Naive thymus-derived CD8-positive, alpha-beta T cell (primary cell): Measurements from ENCODE around the gene TNIP1. TPM values are rescaled to one million over a fixed set of nuclear protein-coding genes. Genes with fewer than 3 reads are reported as not detected.
A peak's percentile ranks its signal among the peaks of the same experiment; 100 is the strongest.

ENCODE experiments used
- ATAC-seq, 2 donors: fragments of 150-1000 bp; cut with Tn5 transposase in 1 of 2; sonication (Bioruptor Pico), chemical (Tn5 transposase) in 1 of 2; 1 replicate in 1 of 2; 2 replicates in 1 of 2; pipeline ENCODE4 v1.10.0; 2021; ENCODE audit warnings: mild to moderate bottlenecking in 2 of 2, moderate library complexity in 2 of 2
- POLR2A ChIA-PET: fragments of 350-600 bp; sonication (Branson Sonifier 250); formaldehyde crosslinking; loops from one replicate; lab custom pipeline; 2021; ENCODE audit warnings: antibody characterized with exemption; lab: Charles Lee
- DNase-seq, 10 donors: peaks; one replicate each; pipeline versions ENCODE4 v3.0.0 to v3.0.0-alpha.2; 2020 to 2022
- H3K27ac Mint-ChIP-seq, 10 donors: one replicate each; pipeline ENCODE4 v1.8.0; 2020 to 2022; ENCODE audit warnings: mild to moderate bottlenecking in 10 of 10, mixed read lengths in 10 of 10, moderate library complexity in 4 of 10, inconsistent platforms in 1 of 10
- H3K27me3 Mint-ChIP-seq, 5 donors: one replicate each; pipeline ENCODE4 v1.8.0; 2021 to 2022; ENCODE audit warnings: mixed read lengths in 5 of 5
- H3K36me3 Mint-ChIP-seq, 3 donors: one replicate each; pipeline ENCODE4 v1.8.0; 2020 to 2022; ENCODE audit warnings: mixed read lengths in 3 of 3, mild to moderate bottlenecking in 2 of 3, inconsistent platforms in 1 of 3
- H3K4me1 Mint-ChIP-seq, 4 donors: one replicate each; pipeline ENCODE4 v1.8.0; 2021 to 2022; ENCODE audit warnings: mixed read lengths in 4 of 4
- H3K4me3 Mint-ChIP-seq, 10 donors: one replicate each; pipeline ENCODE4 v1.8.0; 2020 to 2022; ENCODE audit warnings: mild to moderate bottlenecking in 10 of 10, mixed read lengths in 10 of 10, moderate library complexity in 6 of 10, inconsistent platforms in 1 of 10
- H3K9me3 Mint-ChIP-seq, 9 donors: one replicate each; pipeline ENCODE4 v1.8.0; 2020 to 2022; ENCODE audit warnings: mixed read lengths in 9 of 9, mild to moderate bottlenecking in 3 of 9, inconsistent platforms in 1 of 9, moderate library complexity in 1 of 9
- polyA plus RNA-seq, 3 donors: library from polyadenylated mRNA; unstranded; fragments of 300-500 nt; fragmentation: Illumina TruSeq; gene quantifications; one replicate each; pipeline ENCODE4 v1.2.3, GENCODE V29; 2021
- total RNA-seq, 8 experiments: library from RNA in 2 of 8; stranded (reverse) in 2 of 8; gene quantifications; one replicate each; pipeline ENCODE4 v1.2.3 and lab custom pipeline; 2021 to 2026

The TNIP1 gene
- total and polyA plus RNA-seq, 5 experiments from 2014 or later: 25.6 to 140 (median 37.5) TPM

- H3K27ac Mint-ChIP-seq: peak overlapping the region; percentile 68 to 92 (median 85)
- DNase-seq (no peak), ATAC-seq (peak; percentile 2 to 36)
- H3K36me3 Mint-ChIP-seq: no peaks in the 10 kb centered on the region
- no peaks in the 10 kb centered on the region for H3K9me3 Mint-ChIP-seq
- POLR2A ChIA-PET: interaction anchor here (0.9 to 1.3 kb wide), 3 partner anchors 10 to 13 kb away, joined by 3 to 6 read pairs (median 5); partner anchors contain the start of gene TNIP1
- H3K4me1 Mint-ChIP-seq: peaks cover 28 to 71% (median 68%) of the 10 kb centered on the region in 4 donors
- peak overlapping the region in 8 of 10 donors; percentile 14 to 70 (median 47) for H3K4me3 Mint-ChIP-seq
- H3K27me3 Mint-ChIP-seq: no peaks in the 10 kb centered on the region
These were observed 12.6 kb upstream of the TNIP1 start for GRCh38 chr5:151093476-151093889.

DNA sequence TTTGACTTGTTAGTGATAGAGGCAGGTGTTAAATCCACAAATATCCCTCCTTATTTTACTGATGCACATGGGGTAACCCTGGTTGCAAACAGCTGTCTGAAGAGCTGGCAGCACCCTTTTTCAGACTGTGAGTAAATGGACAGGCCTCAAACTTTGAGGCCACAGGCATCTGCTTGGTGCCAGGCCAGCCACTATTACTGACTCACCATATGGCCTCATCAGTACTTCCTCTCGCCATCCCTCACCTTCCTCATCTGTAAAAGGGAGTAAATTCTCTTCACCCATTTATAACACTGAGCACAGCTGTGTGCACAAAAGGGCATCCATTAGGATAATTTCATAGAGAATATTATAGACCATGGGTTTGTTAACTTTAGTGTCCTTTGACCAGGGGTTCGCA lies 11.9 kb upstream of the TNIP1 start:
- peak overlapping the region in 1 of 10 donors; percentile 25 for H3K4me3 Mint-ChIP-seq
- POLR2A ChIA-PET: interaction anchor here (0.6 to 1.3 kb wide), 5 partner anchors 9 to 662 kb away, joined by 3 to 6 read pairs (median 4); partner anchors contain the start of gene TNIP1
- peaks cover 28 to 64% (median 61%) of the 10 kb centered on the region in 4 donors for H3K4me1 Mint-ChIP-seq
- peak overlapping the region in 6 of 10 donors; percentile 6 to 88 (median 43) for H3K27ac Mint-ChIP-seq
- no peaks in the 10 kb centered on the region for H3K9me3 Mint-ChIP-seq
- H3K27me3 Mint-ChIP-seq: no peaks in the 10 kb centered on the region
- ATAC-seq (no peak), DNase-seq (no peak)
- H3K36me3 Mint-ChIP-seq: no peaks in the 10 kb centered on the region

DNA sequence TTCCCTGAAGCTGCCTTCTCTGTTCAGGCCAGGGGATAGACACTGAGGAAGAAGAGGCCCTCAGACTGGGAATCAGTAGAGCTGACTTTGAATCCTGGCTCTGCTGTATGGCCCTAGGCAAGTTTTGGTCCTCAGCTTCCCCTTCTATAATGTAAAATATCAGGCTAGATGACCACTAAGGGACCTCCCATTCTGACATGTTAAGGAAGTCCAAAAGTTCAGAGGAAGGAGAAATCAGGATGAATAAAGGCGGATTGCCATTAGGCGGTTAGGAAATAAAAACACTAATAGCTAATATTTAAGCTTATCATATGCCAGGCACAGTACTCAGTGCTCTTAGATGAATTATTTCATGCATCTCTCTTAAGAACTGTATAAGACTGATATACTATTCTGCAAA lies 8.9 kb upstream of the TNIP1 start:
- no peak overlapping the region for H3K4me3 Mint-ChIP-seq
- POLR2A ChIA-PET: interaction anchor here (3.0 kb wide), 1 partner anchor 10 kb away, joined by 22 read pairs; the partner anchor contains the start of gene TNIP1
- ATAC-seq: no peak

GRCh38 chr5:151088986-151089385 lies 8.2 kb upstream of the TNIP1 start:
- DNase-seq: no peak
- POLR2A ChIA-PET: interaction anchor here (3.0 kb wide), 1 partner anchor 9 kb away, joined by 22 read pairs; the partner anchor contains the start of gene TNIP1
- H3K27me3 Mint-ChIP-seq: no peaks in the 10 kb centered on the region
- no peaks in the 10 kb centered on the region for H3K9me3 Mint-ChIP-seq
- peak overlapping the region in 1 of 10 donors; percentile 44 for H3K27ac Mint-ChIP-seq
- H3K36me3 Mint-ChIP-seq: no peaks in the 10 kb centered on the region
- ATAC-seq: no peak
- H3K4me1 Mint-ChIP-seq: peaks cover 20 to 57% (median 44%) of the 10 kb centered on the region in 4 donors
- H3K4me3 Mint-ChIP-seq: no peak overlapping the region

More for the DNA sequence above, 8.9 kb upstream of the TNIP1 start:
- Mint-ChIP-seq H3K27ac (no peak overlapping the region), H3K9me3 (no peaks in the 10 kb centered on the region), H3K27me3 (no peaks in the 10 kb centered on the region), H3K4me1 (peaks cover 23 to 60% (median 51%) of the 10 kb centered on the region in 4 donors), H3K36me3 (no peaks in the 10 kb centered on the region)
- no peak for DNase-seq

DNA sequence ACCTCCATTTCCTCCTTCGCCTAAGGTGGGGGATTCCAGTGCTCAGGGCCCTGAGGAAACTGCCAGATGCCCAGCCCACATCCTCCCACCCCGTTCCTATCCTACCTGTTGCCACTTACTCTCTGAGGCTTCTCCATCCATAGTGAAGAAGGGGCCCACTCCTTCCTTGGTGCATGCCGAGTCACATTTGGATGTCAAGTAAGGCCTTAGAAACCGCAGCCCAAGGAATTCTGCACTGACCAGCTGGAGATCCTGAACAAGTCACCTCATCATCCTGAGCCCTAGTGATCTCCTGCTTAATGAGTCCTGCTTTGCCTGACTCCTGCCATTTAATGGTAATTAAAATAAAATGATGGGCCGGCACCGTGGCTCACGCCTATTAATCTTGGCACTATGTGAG lies 6.7 kb upstream of the TNIP1 start:
- Mint-ChIP-seq H3K9me3 (no peaks in the 10 kb centered on the region), H3K4me3 (no peak overlapping the region), H3K27me3 (no peaks in the 10 kb centered on the region), H3K36me3 (no peaks in the 10 kb centered on the region), H3K4me1 (peaks cover 16 to 57% (median 38%) of the 10 kb centered on the region in 4 donors), H3K27ac (peak overlapping the region in 2 of 10 donors; percentile 18 to 37)
- ATAC-seq (no peak), DNase-seq (no peak)
- POLR2A ChIA-PET: interaction anchor here (1.0 kb wide), 1 partner anchor 63 kb away, joined by 6 read pairs; no protein-coding TSS in a partner anchor

DNA sequence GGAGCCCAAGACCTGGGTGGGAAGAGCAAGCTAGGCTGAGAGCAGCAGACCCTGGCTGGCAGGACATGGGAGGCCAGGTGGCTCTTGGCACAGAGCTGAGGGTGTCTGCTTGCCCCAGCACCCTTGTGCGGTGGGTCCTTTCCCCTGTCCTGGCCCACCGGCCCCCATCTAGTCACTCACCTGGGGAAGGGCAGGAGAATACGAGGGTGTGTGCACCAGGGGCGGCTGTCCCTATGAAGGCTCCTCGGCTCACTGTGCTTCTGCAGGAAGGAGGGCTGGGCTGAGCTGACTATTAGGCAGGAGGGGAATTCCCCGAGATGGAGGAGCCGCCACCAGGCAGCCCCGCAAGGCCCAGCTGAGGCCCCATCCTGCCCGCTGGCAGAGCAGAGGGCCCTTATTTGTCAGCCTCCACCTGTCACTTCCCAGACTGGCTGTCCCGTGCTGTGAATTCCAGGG lies 6.1 kb upstream of the TNIP1 start:
- Mint-ChIP-seq H3K9me3 (no peaks in the 10 kb centered on the region), H3K27ac (peak overlapping the region in 5 of 10 donors; percentile 0 to 82 (median 69)), H3K27me3 (no peaks in the 10 kb centered on the region), H3K4me3 (peak overlapping the region in 5 of 10 donors; percentile 9 to 65 (median 14)), H3K4me1 (peaks cover 19 to 60% (median 39%) of the 10 kb centered on the region in 4 donors), H3K36me3 (no peaks in the 10 kb centered on the region)
- POLR2A ChIA-PET: interaction anchor here (1.0 kb wide), 2 partner anchors 63 to 166 kb away, joined by 3 to 6 read pairs; no protein-coding TSS in a partner anchor
- DNase-seq (peak in 9 of 10 donors; percentile 19 to 71 (median 33)), ATAC-seq (peak; percentile 88 to 91)

- Mint-ChIP-seq H3K4me1 (peaks cover 14 to 60% (median 34%) of the 10 kb centered on the region in 4 donors), H3K27me3 (no peaks in the 10 kb centered on the region), H3K36me3 (no peaks in the 10 kb centered on the region), H3K9me3 (no peaks in the 10 kb centered on the region), H3K27ac (peak overlapping the region in 7 of 10 donors; percentile 0 to 82 (median 69)), H3K4me3 (peak overlapping the region in 8 of 10 donors; percentile 9 to 65 (median 44))
- no peak for DNase-seq
- POLR2A ChIA-PET: interaction anchor here (0.9 to 1.0 kb wide), 3 partner anchors 10 to 166 kb away, joined by 3 to 6 read pairs (median 3); no protein-coding TSS in a partner anchor
- ATAC-seq: no peak
These were observed 5.5 kb upstream of the TNIP1 start for GRCh38 chr5:151086192-151086869.

GRCh38 chr5:151085517-151086041 lies 4.7 kb upstream of the TNIP1 start:
- H3K9me3 Mint-ChIP-seq: no peaks in the 10 kb centered on the region
- H3K4me3 Mint-ChIP-seq: peak overlapping the region in 2 of 10 donors; percentile 31 to 39
- no peaks in the 10 kb centered on the region for H3K27me3 Mint-ChIP-seq
- peaks cover 14 to 62% (median 32%) of the 10 kb centered on the region in 4 donors for H3K4me1 Mint-ChIP-seq
- peak overlapping the region in 5 of 10 donors; percentile 6 to 78 (median 53) for H3K27ac Mint-ChIP-seq
- POLR2A ChIA-PET: interaction anchor here (0.9 to 1.0 kb wide), 2 partner anchors 11 to 29 kb away, joined by 3 read pairs; no protein-coding TSS in a partner anchor
- H3K36me3 Mint-ChIP-seq: no peaks in the 10 kb centered on the region
- ATAC-seq (no peak), DNase-seq (no peak)

- Mint-ChIP-seq H3K4me1 (peaks cover 19 to 73% (median 40%) of the 10 kb centered on the region in 4 donors), H3K27ac (peak overlapping the region in 4 of 10 donors; percentile 33 to 78 (median 56)), H3K4me3 (no peak overlapping the region), H3K9me3 (no peaks in the 10 kb centered on the region), H3K36me3 (no peaks in the 10 kb centered on the region), H3K27me3 (no peaks in the 10 kb centered on the region)
- ATAC-seq: no peak
- POLR2A ChIA-PET: interaction anchor here (1.0 kb wide), 2 partner anchors 9 to 31 kb away, joined by 3 read pairs; no protein-coding TSS in a partner anchor
- no peak for DNase-seq
These were observed 3.5 kb upstream of the TNIP1 start for GRCh38 chr5:151084363-151084762.

- Mint-ChIP-seq H3K9me3 (no peaks in the 10 kb centered on the region), H3K4me3 (peak overlapping the region in 5 of 10 donors; percentile 25 to 91 (median 80)), H3K4me1 (peaks cover 24 to 85% (median 52%) of the 10 kb centered on the region in 4 donors), H3K27me3 (no peaks in the 10 kb centered on the region), H3K27ac (peak overlapping the region in 6 of 10 donors; percentile 2 to 96 (median 58)), H3K36me3 (peaks cover 0 to 4% (median 4%) of the 10 kb centered on the region in 3 donors)
- no peak for ATAC-seq
- POLR2A ChIA-PET: interaction anchor here (1.0 to 1.7 kb wide), 4 partner anchors 10 to 18 kb away, joined by 3 to 5 read pairs (median 4); no protein-coding TSS in a partner anchor
- peak in 2 of 10 donors; percentile 30 to 31 for DNase-seq
These were observed 2.3 kb upstream of the TNIP1 start for GRCh38 chr5:151083081-151083676.

GRCh38 chr5:151082282-151082902 lies 1.6 kb upstream of the TNIP1 start:
- Mint-ChIP-seq H3K4me1 (peaks cover 30 to 89% (median 59%) of the 10 kb centered on the region in 4 donors), H3K36me3 (peaks cover 0 to 9% (median 5%) of the 10 kb centered on the region in 3 donors), H3K27me3 (no peaks in the 10 kb centered on the region), H3K4me3 (peak overlapping the region; percentile 3 to 93 (median 82)), H3K9me3 (no peaks in the 10 kb centered on the region), H3K27ac (peak overlapping the region in 9 of 10 donors; percentile 2 to 96 (median 64))
- no peak for ATAC-seq
- DNase-seq: no peak
- POLR2A ChIA-PET: interaction anchor here (1.0 to 3.2 kb wide), 9 partner anchors 11 to 170 kb away, joined by 3 to 16 read pairs (median 5); partner anchors contain the start of gene GM2A
